H7 (cell line): ENCODE measurements around the gene SEPTIN11. TPM values are rescaled to one million over a fixed set of nuclear protein-coding genes. Genes with fewer than 3 reads are reported as not detected.
A peak's percentile ranks its signal among the peaks of the same experiment; 100 is the strongest.

ENCODE experiments used
- DNase-seq: peaks from one replicate; pipeline ENCODE4 v3.0.0; 2012
- H3K27me3 ChIP-seq: 2 replicates; pipeline ENCODE4 v1.6.0; 2011; ENCODE audit warnings: mild to moderate bottlenecking, low read length; ENCODE audit not compliant: control insufficient read depth, insufficient read depth
- H3K36me3 ChIP-seq: replicated peaks from 2 replicates; pipeline ENCODE4 v1.5.1; 2011; ENCODE audit warnings: low read length; ENCODE audit not compliant: control insufficient read depth, insufficient read depth
- H3K4me3 ChIP-seq: 2 replicates; pipeline ENCODE4 v1.5.1; 2011; ENCODE audit warnings: low read depth, mild to moderate bottlenecking, control low read depth, low read length, moderate library complexity; ENCODE audit not compliant: insufficient read depth
- total RNA-seq: library from RNA; depleted of rRNA; stranded (reverse); fragments of >200 nt; shearing (Covaris generic); gene quantifications from 2 replicates; pipeline ENCODE4 v1.2.3, GENCODE V29; 2014

The SEPTIN11 gene
- total RNA-seq, 1 experiment from 2014 or later: 64.7 TPM

- peaks cover 12% of the 10 kb centered on the region for H3K27me3 ChIP-seq
- H3K4me3 ChIP-seq: no peak overlapping the region
- no peak for DNase-seq
- H3K36me3 ChIP-seq: no peaks in the 10 kb centered on the region
These were observed 2.2 kb upstream of the SEPTIN11 start for GRCh38 chr4:76947369-76947768.

- peak; percentile 82 for DNase-seq
- Histone ChIP-seq H3K36me3 (no peaks in the 10 kb centered on the region), H3K27me3 (peaks cover 12% of the 10 kb centered on the region), H3K4me3 (peak overlapping the region; percentile 99)
These were observed 893 bp upstream of the SEPTIN11 start for GRCh38 chr4:76948443-76949275.

GRCh38 chr4:76950052-76950955 is 752 bp downstream of the SEPTIN11 start:
- peak; percentile 71 for DNase-seq
- H3K36me3 ChIP-seq: no peaks in the 10 kb centered on the region
- peaks cover 12% of the 10 kb centered on the region for H3K27me3 ChIP-seq
- H3K4me3 ChIP-seq: peak overlapping the region; percentile 99

- H3K27me3 ChIP-seq: peaks cover 12% of the 10 kb centered on the region
- H3K4me3 ChIP-seq: peak overlapping the region; percentile 99
- DNase-seq: peak; percentile 24
- H3K36me3 ChIP-seq: no peaks in the 10 kb centered on the region
These were observed 1.6 kb downstream of the SEPTIN11 start for GRCh38 chr4:76950956-76951671.

GRCh38 chr4:76951672-76952010 is 2.1 kb downstream of the SEPTIN11 start:
- no peaks in the 10 kb centered on the region for H3K36me3 ChIP-seq
- peaks cover 12% of the 10 kb centered on the region for H3K27me3 ChIP-seq
- DNase-seq: no peak
- no peak overlapping the region; the same call in 1 of the 2 replicates for H3K4me3 ChIP-seq

- DNase-seq: no peak
- no peak overlapping the region for H3K4me3 ChIP-seq
- H3K36me3 ChIP-seq: no peaks in the 10 kb centered on the region
- peaks cover 12% of the 10 kb centered on the region for H3K27me3 ChIP-seq
These were observed 2.5 kb downstream of the SEPTIN11 start for GRCh38 chr4:76952071-76952470.

GRCh38 chr4:76952656-76953582 is 3.4 kb downstream of the SEPTIN11 start:
- DNase-seq: no peak
- H3K36me3 ChIP-seq: no peaks in the 10 kb centered on the region
- no peak overlapping the region for H3K4me3 ChIP-seq
- H3K27me3 ChIP-seq: peaks cover 12% of the 10 kb centered on the region

GRCh38 chr4:76953956-76954355 is 4.4 kb downstream of the SEPTIN11 start:
- no peak overlapping the region for H3K4me3 ChIP-seq
- peaks cover 6% of the 10 kb centered on the region; the same call in 1 of the 2 replicates for H3K27me3 ChIP-seq
- H3K36me3 ChIP-seq: no peaks in the 10 kb centered on the region
- no peak for DNase-seq

GRCh38 chr4:76954489-76954888 is 4.9 kb downstream of the SEPTIN11 start:
- Histone ChIP-seq H3K36me3 (no peaks in the 10 kb centered on the region), H3K27me3 (peaks cover 6% of the 10 kb centered on the region; the same call in 1 of the 2 replicates), H3K4me3 (no peak overlapping the region)
- no peak for DNase-seq

- no peak overlapping the region for H3K4me3 ChIP-seq
- DNase-seq: no peak
These were observed 5.6 kb downstream of the SEPTIN11 start for GRCh38 chr4:76955182-76955581.

GRCh38 chr4:76957004-76957738 is 7.6 kb downstream of the SEPTIN11 start:
- no peaks in the 10 kb centered on the region for H3K27me3 ChIP-seq
- no peak overlapping the region for H3K4me3 ChIP-seq
- no peaks in the 10 kb centered on the region for H3K36me3 ChIP-seq
- DNase-seq: no peak

More at GRCh38 chr4:76955182-76955581, 5.6 kb downstream of the SEPTIN11 start:
- Histone ChIP-seq H3K36me3 (no peaks in the 10 kb centered on the region), H3K27me3 (peaks cover 5% of the 10 kb centered on the region; the same call in 1 of the 2 replicates)

GRCh38 chr4:76958891-76959290 is 9.3 kb downstream of the SEPTIN11 start:
- Histone ChIP-seq H3K27me3 (no peaks in the 10 kb centered on the region), H3K4me3 (no peak overlapping the region), H3K36me3 (no peaks in the 10 kb centered on the region)
- no peak for DNase-seq

- Histone ChIP-seq H3K27me3 (no peaks in the 10 kb centered on the region), H3K36me3 (no peaks in the 10 kb centered on the region), H3K4me3 (no peak overlapping the region)
- DNase-seq: no peak
These were observed 10.5 kb downstream of the SEPTIN11 start for GRCh38 chr4:76960014-76960413.
